ENCODE measurements around the gene MUC15. TPM values are rescaled to one million over a fixed set of nuclear protein-coding genes. Genes with fewer than 3 reads are reported as not detected.

Gene MUC15, protein sequence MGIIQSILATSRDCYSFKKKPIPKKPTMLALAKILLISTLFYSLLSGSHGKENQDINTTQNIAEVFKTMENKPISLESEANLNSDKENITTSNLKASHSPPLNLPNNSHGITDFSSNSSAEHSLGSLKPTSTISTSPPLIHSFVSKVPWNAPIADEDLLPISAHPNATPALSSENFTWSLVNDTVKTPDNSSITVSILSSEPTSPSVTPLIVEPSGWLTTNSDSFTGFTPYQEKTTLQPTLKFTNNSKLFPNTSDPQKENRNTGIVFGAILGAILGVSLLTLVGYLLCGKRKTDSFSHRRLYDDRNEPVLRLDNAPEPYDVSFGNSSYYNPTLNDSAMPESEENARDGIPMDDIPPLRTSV
- not detected in 5 replicates for total RNA-seq (2022; extraction: Qiagen RNA extraction)

DNA sequence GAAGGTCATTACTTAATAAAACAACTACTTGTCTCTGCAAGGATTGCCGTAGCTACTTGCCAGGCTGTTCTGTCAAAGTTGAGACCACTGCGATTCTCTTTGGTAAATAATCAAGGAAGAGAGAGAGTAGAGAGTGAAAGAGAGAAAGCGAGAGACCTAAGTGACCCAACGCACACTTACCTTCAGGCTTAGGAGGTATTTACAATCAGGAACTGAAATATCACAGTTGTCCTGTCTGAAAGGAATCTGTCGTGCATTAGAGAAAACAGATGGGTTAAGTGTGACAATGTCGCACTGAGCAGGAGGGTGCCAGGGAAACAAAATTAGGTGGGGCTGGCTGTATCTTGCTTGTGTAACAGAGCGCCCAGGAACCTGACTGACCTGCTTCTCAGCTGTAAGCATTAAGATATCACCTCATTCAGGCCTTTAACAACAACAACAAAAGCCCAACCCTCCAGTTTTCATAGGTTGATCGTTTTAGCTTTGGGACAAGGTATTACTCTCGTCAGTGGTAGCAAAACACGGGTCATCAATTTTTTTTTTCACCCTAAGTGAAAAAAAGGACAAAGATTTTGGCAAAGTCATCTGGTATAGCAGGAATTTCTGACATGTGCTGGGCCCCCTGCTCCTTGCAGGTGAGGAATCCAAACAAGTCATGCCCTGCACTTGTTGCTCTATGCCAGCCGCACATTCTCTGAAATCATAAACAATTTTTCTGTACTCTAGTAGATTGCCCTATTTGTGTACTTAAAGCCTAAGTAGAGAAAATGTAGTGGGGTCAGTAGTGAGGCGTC, at the start of gene MUC15:
TSS of gene MUC15 (minus strand) at position 403 of the 794 bp plus-strand sequence. CDS start 5,169 bp downstream, outside the sequence.

Other genes starting within 250 kb of the MUC15 start
- gene ANO3, start 240.1 kb downstream of the MUC15 start, total RNA-seq (2022; extraction: Qiagen RNA extraction) = 0.01 to 0.14 TPM (median 0.02 TPM) in 4 of 5 replicates, not detected in the other
- gene SLC5A12, start 149.8 kb upstream of the MUC15 start, total RNA-seq (2022; extraction: Qiagen RNA extraction) = not detected in 5 replicates